Lower leg skin (tissue), 4 donors: Measurements from ENCODE around the gene NAALADL2. TPM values are rescaled to one million over a fixed set of nuclear protein-coding genes. Genes with fewer than 3 reads are reported as not detected.

Source experiments
- DNase-seq, 2 donors: peaks; one replicate each; pipeline ENCODE4 v3.0.0-alpha.2; 2019; ENCODE audit warnings: low spot score in 2 of 2
- H3K4me3 ChIP-seq: fragments of 200-600 bp; sonication (generic); 2 replicates; pipeline ENCODE4 v1.5.1; 2017; ENCODE audit warnings: mild to moderate bottlenecking, low read depth; ENCODE audit not compliant: poor library complexity, severe bottlenecking
- POLR2A ChIP-seq, 2 donors: fragments of 450-650 bp; IDR thresholded peaks; one replicate each; pipeline ENCODE4 v1.6.1; 2016 to 2017; ENCODE audit warnings: antibody characterized with exemption in 2 of 2, mild to moderate bottlenecking in 1 of 2, moderate library complexity in 1 of 2
- WGBS, 2 donors: methylation state at CpG; one replicate each; pipeline ENCODE4 v1.1.5; 2018; 5-methylcytosine and 5-hydroxymethylcytosine counted together
- intact Hi-C: fragments of 100-400 bp; cut with DNase I; formaldehyde crosslinking; loops from one replicate; pipeline ENCODE4 v1.15.0; 2023; ENCODE audit warnings: low total_unique reads
- total RNA-seq, 4 donors: library from RNA; depleted of rRNA; stranded (reverse); fragments of >200 nt; gene quantifications; one replicate each; pipeline ENCODE4 v1.1.0, GENCODE V29; 2016
- TF ChIP-seq, protein P1 (sequence below), 3 donors: fragments of 450-650 bp; IDR thresholded peaks; one replicate each; pipeline ENCODE4 v1.5.1; 2016; ENCODE audit warnings: antibody characterized with exemption in 3 of 3, mild to moderate bottlenecking in 3 of 3, moderate library complexity in 2 of 3

The NAALADL2 gene
- 1 to 10 TPM; 3.6 to 8.1 (median 4.6) TPM for total RNA-seq

GRCh38 chr3:174859114-174859735 is at the start of gene NAALADL2:
TSS of gene NAALADL2 (plus strand) at chr3:174859334.
- WGBS, 2 donors = 57 to 61% methylated on average over 5 of the region's 5 CpGs

DNA sequence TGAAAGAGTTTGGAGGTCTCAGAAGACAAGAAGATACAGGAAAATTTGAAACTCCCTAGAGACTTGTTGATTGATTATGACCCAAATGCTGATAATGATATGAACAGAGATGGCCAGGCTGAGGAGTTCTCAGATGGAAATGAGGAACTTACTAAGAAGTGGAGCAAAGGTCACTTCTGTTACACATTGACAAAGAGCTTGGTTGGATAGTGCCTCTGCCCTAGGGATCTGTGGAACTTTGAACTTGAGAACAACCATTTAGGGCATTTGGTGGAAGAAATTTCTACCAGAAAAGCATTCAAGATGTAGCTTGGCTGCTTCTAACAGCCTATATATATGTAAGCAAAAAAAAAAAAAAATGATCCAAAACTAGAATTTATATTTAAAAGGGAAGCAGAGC is 48.9 kb upstream of the NAALADL2 start:
- DNase-seq = no peak
- TF ChIP-seq POLR2A (IDR thresholded peaks at IDR 0.05) = no peak
- TF ChIP-seq, protein P1, sequence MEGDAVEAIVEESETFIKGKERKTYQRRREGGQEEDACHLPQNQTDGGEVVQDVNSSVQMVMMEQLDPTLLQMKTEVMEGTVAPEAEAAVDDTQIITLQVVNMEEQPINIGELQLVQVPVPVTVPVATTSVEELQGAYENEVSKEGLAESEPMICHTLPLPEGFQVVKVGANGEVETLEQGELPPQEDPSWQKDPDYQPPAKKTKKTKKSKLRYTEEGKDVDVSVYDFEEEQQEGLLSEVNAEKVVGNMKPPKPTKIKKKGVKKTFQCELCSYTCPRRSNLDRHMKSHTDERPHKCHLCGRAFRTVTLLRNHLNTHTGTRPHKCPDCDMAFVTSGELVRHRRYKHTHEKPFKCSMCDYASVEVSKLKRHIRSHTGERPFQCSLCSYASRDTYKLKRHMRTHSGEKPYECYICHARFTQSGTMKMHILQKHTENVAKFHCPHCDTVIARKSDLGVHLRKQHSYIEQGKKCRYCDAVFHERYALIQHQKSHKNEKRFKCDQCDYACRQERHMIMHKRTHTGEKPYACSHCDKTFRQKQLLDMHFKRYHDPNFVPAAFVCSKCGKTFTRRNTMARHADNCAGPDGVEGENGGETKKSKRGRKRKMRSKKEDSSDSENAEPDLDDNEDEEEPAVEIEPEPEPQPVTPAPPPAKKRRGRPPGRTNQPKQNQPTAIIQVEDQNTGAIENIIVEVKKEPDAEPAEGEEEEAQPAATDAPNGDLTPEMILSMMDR (IDR thresholded peaks at IDR 0.05) = no peak
- no peak overlapping the region for H3K4me3 ChIP-seq
- intact Hi-C loops = loop anchor here (1.0 kb wide), 1 partner anchor 20 kb away; no protein-coding TSS in a partner anchor

More at GRCh38 chr3:174859114-174859735, at the start of gene NAALADL2:
- H3K4me3 ChIP-seq = no peak within 1 kb of the TSS
- intact Hi-C loops = no loop called here
- TF ChIP-seq, protein P1 (IDR thresholded peaks at IDR 0.05) = no peak
- no peak for DNase-seq

- no peak for DNase-seq
- intact Hi-C loops = no loop called here
- no peak overlapping the region for H3K4me3 ChIP-seq
- 76 to 78% methylated on average over 4 of the region's 4 CpGs for WGBS, 2 donors
- no peak for TF ChIP-seq POLR2A (IDR thresholded peaks at IDR 0.05)
- TF ChIP-seq, protein P1 (IDR thresholded peaks at IDR 0.05) = no peak
These were observed 46.8 kb upstream of the NAALADL2 start for GRCh38 chr3:174812172-174812862.

GRCh38 chr3:174815750-174816149 is 43.4 kb upstream of the NAALADL2 start:
- DNase-seq = no peak
- WGBS, 2 donors = 50 to 65% methylated on average over 1 of the region's 1 CpG
- intact Hi-C loops = no loop called here
- TF ChIP-seq, protein P1 (IDR thresholded peaks at IDR 0.05) = no peak
- no peak for TF ChIP-seq POLR2A (IDR thresholded peaks at IDR 0.05)
- no peak overlapping the region for H3K4me3 ChIP-seq

GRCh38 chr3:174820885-174821284 is 38.2 kb upstream of the NAALADL2 start:
- 86 to 92% methylated on average over 1 of the region's 1 CpG for WGBS, 2 donors
- H3K4me3 ChIP-seq = no peak overlapping the region
- no peak for TF ChIP-seq POLR2A (IDR thresholded peaks at IDR 0.05)
- TF ChIP-seq, protein P1 (IDR thresholded peaks at IDR 0.05) = no peak
- intact Hi-C loops = no loop called here
- no peak for DNase-seq
